ENCODE results near the gene SAT1. TPM values are rescaled to one million over a fixed set of nuclear protein-coding genes. Genes with fewer than 3 reads are reported as not detected.
A peak's percentile ranks its signal among the peaks of the same experiment; 100 is the strongest.

Gene SAT1
- total and polyA plus RNA-seq, 2 of the 13 experiments (the other 11 are each of a cell fraction or from before 2014, with no cell fraction given) = 216 to 1,243 TPM

DNA sequence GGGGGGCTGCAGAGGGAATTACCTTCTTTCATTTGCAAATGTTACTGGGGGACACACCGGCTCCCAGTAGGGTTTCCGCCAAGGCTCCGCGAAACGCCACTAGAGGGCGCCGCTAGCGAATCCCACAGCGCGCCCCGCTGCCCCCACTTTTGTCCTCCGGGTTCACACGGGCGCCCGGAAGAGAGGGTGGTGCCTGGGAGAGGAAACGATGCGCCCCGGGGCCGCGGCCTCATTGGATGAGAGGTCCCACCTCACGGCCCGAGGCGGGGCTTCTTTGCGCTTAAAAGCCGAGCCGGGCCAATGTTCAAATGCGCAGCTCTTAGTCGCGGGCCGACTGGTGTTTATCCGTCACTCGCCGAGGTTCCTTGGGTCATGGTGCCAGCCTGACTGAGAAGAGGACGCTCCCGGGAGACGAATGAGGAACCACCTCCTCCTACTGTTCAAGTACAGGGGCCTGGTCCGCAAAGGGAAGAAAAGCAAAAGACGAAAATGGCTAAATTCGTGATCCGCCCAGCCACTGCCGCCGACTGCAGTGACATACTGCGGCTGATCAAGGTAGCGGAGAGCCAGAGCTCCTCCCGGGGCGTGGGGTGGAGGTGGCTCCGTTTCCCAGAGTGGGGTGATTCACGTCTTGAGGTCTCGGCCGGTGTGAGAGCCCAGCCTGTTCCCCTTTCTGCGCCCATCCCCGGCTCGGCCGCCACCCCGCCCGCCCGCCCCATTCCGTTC, at the start of gene SAT1 (continued):
- TF ChIP-seq HMGXB4 (CRISPR knock-in tag; IDR thresholded peaks at IDR 0.05; ENCODE audit: borderline replicate concordance in 1 of 2, low read depth in 1 of 2) (peak; percentile 11 to 73; a peak in 3 of 4 replicates), ZNF660 (CRISPR knock-in tag; IDR thresholded peaks at IDR 0.05; ENCODE audit: borderline replicate concordance, low read depth) (no peak), MAZ (IDR thresholded peaks at IDR 0.05; ENCODE audit: borderline replicate concordance, low read depth, low read length) (peak; percentile 51; the same call in 1 of the 2 replicates), MAZ (CRISPR knock-in tag; IDR thresholded peaks at IDR 0.05; ENCODE audit: low read depth) (peak; percentile 33; the same call in 1 of the 2 replicates), SMAD1 (CRISPR knock-in tag; IDR thresholded peaks at IDR 0.05; ENCODE audit: borderline replicate concordance, low read depth) (no peak), ZNF75D (CRISPR knock-in tag; IDR thresholded peaks at IDR 0.05; ENCODE audit: borderline replicate concordance) (no peak), ZFP41 (CRISPR knock-in tag; IDR thresholded peaks at IDR 0.05; ENCODE audit: borderline replicate concordance) (no peak), ZNF275 (CRISPR knock-in tag; IDR thresholded peaks at IDR 0.05; ENCODE audit: borderline replicate concordance) (no peak), CC2D1A (CRISPR knock-in tag; IDR thresholded peaks at IDR 0.05) (no peak), THAP7 (CRISPR knock-in tag; IDR thresholded peaks at IDR 0.05) (0 out of 2 replicates have a peak, but pooled peaks have one; percentile 22), ASH2L (IDR thresholded peaks at IDR 0.05; ENCODE audit: insufficient read length, low read depth, low read length) (peak; percentile 57), NFYB (CRISPR knock-in tag; IDR thresholded peaks at IDR 0.05) (peak; percentile 81), FOXA1 (IDR thresholded peaks at IDR 0.05) (no peak), FOXA1 (CRISPR knock-in tag; IDR thresholded peaks at IDR 0.05) (no peak), RBM39 (IDR thresholded peaks at IDR 0.05; ENCODE audit: low read depth, low read length, poor library complexity, severe bottlenecking) (peak; percentile 74), ZNF574 (CRISPR knock-in tag; IDR thresholded peaks at IDR 0.05) (peak; percentile 38; the same call in 1 of the 2 replicates)
- TF ChIP-seq, protein P1, sequence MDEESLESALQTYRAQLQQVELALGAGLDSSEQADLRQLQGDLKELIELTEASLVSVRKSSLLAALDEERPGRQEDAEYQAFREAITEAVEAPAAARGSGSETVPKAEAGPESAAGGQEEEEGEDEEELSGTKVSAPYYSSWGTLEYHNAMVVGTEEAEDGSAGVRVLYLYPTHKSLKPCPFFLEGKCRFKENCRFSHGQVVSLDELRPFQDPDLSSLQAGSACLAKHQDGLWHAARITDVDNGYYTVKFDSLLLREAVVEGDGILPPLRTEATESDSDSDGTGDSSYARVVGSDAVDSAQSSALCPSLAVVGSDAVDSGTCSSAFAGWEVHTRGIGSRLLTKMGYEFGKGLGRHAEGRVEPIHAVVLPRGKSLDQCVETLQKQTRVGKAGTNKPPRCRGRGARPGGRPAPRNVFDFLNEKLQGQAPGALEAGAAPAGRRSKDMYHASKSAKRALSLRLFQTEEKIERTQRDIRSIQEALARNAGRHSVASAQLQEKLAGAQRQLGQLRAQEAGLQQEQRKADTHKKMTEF (CRISPR knock-in tag; IDR thresholded peaks at IDR 0.05) = peak; percentile 70

Measured in HepG2 (cell line).